Bone marrow (tissue), 2 donors: ENCODE data around the gene CNFN.

ENCODE experiments used
- DNase-seq, 2 donors: peaks; one replicate each; lab custom pipeline; 2025; lab: John Stamatoyannopoulos, UW

The CNFN gene

GRCh38 chr19:42409477-42409876 lies 19.4 kb upstream of the CNFN start:
- DNase-seq, result no peak

GRCh38 chr19:42407816-42408175 lies 17.7 kb upstream of the CNFN start:
- no peak for DNase-seq

GRCh38 chr19:42407085-42407815 lies 17.2 kb upstream of the CNFN start:
- no peak for DNase-seq

- DNase-seq, result no peak
These were observed 16.0 kb upstream of the CNFN start for GRCh38 chr19:42406111-42406510.

GRCh38 chr19:42403586-42403985 lies 13.5 kb upstream of the CNFN start:
- no peak for DNase-seq

GRCh38 chr19:42402376-42403116 lies 12.4 kb upstream of the CNFN start:
- DNase-seq, result no peak

- peak; percentile 43 for DNase-seq
These were observed 11.5 kb upstream of the CNFN start for GRCh38 chr19:42401365-42402303.

- DNase-seq, result no peak
These were observed 10.3 kb upstream of the CNFN start for GRCh38 chr19:42400404-42400803.

- peak in 1 of 2 donors; percentile 17 for DNase-seq
These were observed 7.4 kb upstream of the CNFN start for GRCh38 chr19:42397263-42398166.

GRCh38 chr19:42396381-42397262 lies 6.5 kb upstream of the CNFN start:
- peak; percentile 82 to 92 for DNase-seq

- DNase-seq, result no peak
These were observed 4.7 kb upstream of the CNFN start for GRCh38 chr19:42394751-42395150.

- no peak for DNase-seq
These were observed 2.1 kb upstream of the CNFN start for GRCh38 chr19:42392165-42392564.

GRCh38 chr19:42388851-42389489 lies 1.1 kb downstream of the CNFN start:
- DNase-seq, result no peak

- DNase-seq, result peak; percentile 29 to 58
These were observed 3.0 kb downstream of the CNFN start for GRCh38 chr19:42386974-42387707.

GRCh38 chr19:42380155-42380554 lies 9.9 kb downstream of the CNFN start:
- no peak for DNase-seq

GRCh38 chr19:42378225-42379215 lies 11.6 kb downstream of the CNFN start:
- no peak for DNase-seq

- DNase-seq, result no peak
These were observed 13.9 kb downstream of the CNFN start for GRCh38 chr19:42376177-42376555.
